DMS153 (cell line): ENCODE results near the gene VPREB3.

Source experiments
- DNase-seq: peaks from one replicate; lab custom pipeline; 2025; lab: John Stamatoyannopoulos, UW

Gene VPREB3

DNA sequence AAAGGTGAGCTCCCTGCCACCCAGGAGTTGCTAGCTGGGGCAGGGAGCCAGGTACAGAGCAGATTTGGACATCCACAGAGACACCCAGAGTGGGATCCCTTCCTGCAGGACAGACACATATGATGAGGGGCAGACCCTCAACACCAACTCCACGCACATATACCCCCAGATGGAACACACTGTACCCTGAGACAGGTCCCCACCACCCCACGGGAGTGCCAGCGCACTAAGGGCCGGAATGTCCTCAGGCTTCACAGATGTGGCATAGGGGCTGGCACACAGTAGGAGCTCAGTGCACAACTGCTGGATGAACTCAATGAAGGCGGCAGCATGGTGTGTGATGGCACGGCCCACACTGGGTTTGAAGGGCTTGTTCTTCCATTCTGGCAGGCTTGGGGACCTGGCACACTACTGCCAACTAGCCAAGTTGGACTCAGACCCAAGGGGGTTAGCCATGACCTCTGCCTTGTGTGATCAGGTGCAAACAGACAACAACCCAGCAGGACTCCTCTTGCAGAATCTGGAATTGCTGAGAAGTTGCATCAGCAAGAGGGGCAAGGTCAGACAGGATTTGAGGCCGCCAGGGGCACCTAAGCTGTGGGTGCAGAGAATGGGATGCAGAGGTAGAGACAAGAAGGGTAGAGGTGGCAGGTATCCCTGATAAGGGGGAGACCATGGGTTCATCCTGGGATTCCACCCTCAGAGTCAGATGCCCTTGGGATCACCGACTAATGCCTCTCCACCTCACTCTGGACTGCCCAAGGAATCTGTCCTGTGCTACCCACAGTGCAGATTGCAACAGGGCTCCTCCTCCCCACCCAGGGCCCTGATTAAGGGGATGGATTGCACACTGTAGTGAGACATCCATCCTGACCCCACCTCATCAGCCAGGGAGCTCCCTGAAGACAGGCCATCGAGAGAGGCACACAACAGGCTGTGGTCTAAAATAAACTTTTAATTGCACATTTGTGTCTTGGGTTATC lies 11.0 kb upstream of the VPREB3 start:
- no peak for DNase-seq

DNA sequence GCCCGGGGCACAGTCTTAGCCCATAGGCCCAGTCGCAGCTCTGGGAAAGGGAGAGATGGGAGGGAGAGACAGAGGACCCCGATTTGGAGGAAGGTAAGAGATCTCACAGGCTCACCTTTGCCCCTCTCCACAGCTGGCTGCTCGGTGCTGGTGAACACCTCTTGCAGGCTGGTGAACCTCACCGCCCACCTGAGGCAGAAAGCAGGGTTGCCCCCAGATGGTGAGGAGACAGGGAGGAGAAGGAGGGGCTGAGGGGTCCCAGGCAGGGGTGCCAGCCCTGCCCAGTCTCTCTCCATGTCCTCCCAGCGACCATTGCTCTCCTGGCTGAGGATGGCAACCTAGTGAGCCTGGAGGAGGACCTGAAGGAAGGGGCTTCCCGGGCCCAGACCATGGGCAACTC lies 9.7 kb upstream of the VPREB3 start:
- no peak for DNase-seq

DNA sequence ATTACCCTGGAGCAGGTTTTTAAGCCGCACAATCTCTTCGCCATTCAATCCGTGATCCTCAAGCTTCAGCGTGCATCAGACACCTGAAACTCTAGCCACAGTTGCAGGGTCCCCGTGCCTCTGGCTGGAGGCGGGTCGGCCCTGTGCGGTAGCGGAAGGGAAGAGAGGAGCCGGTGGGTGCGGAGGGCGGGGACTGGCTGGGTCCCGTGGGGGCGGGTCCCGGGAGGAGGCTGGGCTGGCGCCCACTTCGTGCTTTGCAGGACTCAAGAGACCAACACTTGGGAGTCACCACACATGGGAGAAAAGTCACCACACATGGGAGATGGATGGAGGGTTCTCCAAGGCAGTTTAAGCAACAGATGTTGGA lies 9.3 kb upstream of the VPREB3 start:
- DNase-seq = peak; percentile 33

DNA sequence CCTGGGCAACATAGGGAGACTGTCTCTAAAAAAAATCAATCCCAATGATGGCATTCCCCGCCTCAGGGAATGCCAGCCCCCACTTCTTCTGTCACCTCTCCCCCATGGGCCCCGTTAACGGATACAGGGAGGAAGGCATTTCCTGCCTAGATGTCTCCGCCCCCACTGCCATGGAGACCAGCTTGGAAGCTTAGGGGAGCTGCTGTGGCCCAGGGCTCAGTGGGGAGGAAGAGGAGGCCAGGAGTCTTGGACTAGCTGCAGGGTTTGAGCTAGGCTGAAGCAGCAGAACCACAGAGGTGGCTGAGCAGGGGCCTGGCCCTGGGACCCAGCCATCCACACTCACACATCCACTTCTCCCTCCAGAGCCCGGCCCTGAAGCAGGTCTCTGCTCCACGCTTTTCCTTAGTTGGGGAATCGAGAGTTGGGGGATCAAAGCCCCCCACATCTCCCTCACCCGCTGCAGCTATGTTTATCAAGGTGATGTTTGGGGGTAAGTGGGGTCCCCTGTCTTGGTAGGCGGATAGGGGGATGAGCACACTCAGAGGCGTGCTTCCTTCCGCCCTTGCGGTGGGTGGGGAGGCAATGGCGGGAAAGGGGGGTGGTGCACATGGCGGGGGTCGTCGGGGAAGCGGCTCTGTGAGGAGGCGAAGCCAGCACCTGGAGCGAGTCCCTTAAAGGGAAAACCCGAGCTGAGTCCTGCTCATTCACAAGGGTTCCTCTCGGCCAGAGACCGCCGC lies 8.8 kb upstream of the VPREB3 start, which contains the start of gene C22orf15:
TSS of gene C22orf15 (plus strand) at position 149 of the 737 bp plus-strand sequence. CDS start at position 466, 317 bp downstream.
- no peak for DNase-seq

DNA sequence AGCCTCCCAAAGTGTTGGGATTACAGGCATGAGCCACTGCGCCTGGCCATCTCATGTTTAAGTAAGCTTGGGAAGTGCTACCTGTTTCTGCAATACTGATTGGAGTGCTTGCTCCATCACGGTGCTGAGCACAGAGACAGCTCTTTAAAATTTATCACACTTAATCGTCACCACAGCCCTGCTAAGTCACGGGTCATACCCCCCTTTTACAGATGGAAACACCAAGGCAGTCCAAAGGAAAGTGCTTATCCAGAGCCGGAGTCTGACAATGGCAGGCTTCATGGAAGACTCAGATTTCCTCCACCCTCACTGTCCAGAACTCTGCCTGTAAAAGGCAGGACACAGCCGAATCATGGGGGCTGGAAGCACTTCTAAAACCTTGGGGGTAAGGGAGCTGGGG lies 5.8 kb upstream of the VPREB3 start:
- no peak for DNase-seq

DNA sequence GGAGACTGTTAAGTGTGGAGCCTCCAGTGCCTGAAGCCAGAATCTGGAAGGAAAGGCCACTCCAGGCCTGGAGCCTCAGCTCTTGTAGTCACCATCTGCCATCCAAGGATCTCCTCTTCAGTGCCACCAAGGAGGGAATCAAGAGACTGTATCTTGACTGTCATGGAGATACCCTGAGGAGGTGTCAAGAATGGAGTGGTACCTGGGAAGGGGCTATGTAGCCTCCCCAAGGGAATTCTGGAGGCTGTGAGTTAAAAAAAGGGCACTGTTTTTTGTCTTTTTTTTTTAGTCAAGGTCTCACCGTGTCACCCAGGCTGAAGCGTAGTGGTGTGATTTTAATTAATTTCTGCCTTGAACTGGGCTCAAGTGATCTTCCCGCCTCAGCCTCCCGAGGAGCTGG lies 5.3 kb upstream of the VPREB3 start:
- no peak for DNase-seq

DNA sequence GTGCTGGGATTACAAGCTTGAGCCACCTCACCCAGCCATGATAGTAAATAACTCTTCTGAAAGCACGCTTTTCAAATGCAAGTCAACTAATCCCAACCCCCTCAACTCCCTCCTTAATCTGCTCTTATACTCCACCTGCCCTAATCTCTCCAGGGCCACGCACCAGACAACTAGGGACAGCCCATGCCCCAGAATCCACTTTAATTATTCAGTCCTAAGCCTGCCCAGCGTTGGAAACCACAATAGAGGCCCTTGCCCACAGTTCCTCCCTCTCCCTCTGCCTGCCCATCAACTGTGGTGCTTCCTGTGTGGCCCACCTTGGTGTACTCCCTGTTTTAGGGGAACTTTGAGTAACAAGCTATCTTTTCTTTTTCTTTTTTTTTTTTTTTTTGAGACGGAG lies 2.7 kb upstream of the VPREB3 start:
- DNase-seq = no peak

DNA sequence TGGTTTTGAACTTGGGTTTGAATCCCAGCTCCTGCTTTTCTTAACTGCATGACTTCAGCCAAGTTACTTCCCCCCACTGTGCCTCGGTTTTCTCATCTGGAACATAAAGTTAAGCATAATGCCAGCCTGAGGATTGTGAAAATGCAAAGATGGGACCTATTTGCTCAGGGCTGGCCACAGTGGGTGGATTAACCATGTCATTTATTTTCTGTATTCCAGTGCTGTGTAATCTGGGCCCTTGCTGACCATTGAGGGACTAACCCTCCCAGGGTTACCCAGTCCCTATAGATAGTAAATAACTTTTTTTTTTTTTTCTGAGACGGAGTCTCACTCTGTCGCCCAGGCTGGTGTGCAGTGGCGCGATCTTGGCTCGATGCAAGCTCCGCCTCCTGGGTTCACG lies 1.5 kb upstream of the VPREB3 start:
- no peak for DNase-seq

DNA sequence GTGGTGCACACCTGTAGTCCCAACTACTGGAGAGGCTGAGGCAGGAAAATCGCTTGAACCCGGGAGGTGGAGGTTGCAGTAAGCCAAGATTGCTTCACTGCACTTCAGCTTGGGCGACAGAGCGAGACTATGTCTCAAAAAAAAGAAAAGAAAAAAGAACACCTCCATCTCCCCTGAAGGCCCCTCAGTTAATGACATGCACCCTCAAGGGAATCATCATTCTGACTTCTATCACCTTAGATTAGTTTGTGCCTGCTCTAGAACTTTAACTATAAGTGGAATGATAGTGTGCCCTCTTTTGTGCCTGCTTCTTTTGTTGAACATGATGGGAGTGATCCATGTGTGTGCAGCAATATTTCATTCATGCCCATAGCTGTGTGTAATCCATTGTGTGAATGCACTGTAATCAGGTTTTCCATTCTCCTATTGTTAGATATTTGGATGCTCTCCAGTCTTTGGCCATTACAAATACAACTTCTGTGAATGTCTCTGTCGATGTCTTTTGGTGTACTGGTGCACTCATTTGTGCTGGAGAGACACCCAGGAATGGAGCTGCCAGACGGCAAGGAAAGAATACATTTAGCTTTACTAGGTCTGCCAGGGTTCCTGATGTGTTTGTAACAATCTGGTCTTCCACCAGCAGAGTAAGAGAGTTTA lies 883 bp upstream of the VPREB3 start:
- DNase-seq = no peak

DNA sequence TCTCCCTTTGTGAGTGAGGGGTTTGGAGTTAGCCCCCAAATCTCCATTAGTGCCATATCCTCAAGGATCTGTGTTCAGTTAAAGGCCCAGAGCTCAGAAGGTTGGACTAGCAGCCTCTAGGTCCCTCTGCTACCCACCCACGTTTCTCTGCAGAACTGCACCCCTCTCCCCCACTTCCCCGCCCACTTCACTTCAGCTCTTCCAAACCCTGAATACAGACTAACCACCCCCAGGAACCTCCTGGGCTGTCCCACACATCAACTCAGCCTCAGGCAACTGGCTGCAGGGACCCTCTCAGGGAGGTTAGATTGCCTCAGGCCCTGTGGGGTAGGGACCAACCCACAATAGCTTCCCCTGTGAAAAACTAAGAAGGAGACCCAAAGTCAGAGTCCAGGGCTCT lies 840 bp downstream of the VPREB3 start:
- no peak for DNase-seq

DNA sequence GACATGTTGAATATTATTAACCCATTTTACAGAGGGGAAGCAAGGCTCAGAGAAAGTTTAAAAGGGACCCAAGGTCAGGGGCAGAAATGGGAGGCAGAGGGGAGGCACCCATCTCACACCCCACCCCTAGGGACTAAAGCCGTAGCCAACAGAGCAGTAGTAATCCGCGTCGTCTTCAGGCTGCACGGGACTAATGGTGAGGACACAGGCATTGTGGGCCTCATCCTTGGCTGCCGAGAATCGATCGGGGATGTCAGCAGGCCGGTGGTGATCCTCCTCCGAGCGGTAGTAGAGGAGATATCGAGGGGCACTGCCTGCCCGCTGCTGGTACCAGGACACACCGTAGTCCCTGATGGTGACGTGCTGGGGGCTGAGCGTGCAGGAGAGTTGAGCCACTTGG lies 1.5 kb downstream of the VPREB3 start:
- DNase-seq = no peak

DNA sequence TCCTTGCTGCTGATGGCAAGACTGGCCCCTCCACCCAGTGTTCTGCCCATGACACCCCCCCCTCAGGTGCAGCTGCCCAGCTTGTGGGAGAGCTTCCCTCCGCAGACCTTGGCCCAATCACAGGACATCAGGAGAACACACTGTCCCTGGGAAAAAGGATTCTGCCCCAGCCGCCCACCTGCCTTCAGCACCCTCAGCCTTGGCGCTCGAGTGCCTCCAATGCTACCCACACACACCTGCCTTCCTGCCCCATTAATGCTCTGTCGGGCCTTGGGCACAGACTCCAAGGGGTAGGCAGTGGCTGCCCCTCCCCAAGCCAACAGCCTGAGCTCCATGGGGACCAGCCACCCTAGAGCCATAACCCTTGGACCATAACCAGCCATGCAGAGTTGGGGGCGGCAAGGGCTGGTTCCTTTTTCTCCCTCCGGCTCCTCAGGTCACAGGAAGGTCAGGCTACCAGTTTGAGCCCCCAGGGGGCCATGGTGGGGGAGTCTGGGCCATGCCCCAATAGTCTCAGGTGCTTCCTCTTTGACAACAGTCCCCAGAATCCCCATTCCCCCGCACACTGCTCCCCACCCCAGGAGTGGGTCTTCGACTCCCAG lies 2.0 kb downstream of the VPREB3 start:
- no peak for DNase-seq

DNA sequence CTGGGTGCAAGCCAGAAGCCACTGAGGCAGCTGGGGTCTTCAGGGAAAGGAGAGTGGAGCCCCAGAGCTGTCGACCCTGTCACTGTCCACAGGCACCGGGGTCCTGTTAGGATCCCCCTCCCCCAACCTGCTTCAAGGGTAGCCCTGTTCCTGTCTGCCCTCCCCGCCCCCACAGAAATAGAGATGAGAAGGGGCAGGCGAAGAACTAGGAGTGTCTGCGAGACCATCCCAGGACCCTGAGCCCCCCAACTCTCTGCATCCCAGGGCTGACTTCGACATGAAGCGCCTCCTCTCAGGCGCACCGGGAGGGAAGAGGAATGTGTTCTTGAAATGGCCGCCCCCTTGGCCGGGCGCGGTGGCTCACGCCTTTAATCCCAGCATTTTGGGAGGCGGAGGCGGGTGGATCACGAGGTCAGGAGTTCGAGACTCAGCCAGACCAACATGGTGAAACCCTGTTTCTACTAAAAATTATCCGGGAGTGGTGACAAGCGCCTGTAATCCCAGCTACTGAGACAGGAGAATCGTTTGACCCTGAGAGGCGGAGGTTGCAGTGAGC lies 2.7 kb downstream of the VPREB3 start:
- DNase-seq = no peak

DNA sequence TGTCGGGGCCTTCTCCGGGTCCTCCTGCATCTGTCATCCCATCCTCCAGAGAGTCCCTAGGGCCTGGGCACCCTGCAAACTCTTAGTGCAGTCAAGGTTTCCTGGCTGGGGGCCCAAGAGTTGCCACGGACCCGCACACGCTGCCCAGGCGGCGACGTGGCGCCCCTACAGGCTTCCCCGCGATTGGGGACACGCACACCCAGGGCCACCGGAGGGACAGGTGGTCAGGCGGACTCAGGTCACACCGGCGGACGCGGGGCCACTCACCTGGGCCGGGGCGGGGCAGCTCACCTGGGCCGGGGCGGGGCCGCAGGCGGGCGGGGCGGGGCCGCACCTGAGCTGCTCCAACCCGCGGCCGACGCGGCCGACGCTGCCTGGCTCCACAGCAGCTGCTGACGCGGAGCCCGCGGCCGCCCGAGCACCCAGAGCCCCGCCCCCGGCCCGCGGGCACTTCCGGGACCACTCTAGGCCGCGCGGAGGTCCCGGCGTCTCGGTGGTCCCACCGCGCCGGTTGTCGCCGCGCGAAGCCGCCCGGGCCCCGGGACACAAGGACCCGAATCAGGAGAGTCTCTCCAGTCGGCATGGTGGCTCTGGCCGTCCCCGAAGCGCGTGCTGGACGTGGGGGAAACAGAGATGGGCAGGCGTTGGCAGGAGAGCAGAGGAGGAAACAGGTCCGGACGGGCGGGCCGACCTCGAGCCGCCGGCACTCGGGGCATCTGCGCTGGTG lies 3.3 kb downstream of the VPREB3 start, which contains the start of gene ZNF70:
TSS of gene ZNF70 (minus strand) at position 399 of the 727 bp plus-strand sequence. CDS start 5,972 bp downstream, outside the sequence.
- DNase-seq = peak; percentile 72

DNA sequence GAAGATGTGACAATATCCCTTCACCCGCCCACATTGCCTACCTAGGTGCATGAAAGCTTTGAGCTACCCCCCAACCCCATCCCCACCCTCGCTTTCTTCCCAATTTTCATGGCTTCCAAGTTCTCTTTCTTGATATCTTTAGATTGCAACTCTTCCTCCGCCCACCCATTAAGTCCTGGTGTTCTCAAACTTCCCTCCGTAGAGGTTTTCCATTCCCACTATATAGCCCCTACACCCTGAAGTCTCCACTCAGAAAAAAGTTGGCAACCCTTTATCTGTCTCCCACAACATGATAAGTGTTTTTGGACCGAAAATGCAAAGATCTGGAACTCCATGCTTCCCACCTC lies 3.9 kb downstream of the VPREB3 start:
- no peak for DNase-seq

DNA sequence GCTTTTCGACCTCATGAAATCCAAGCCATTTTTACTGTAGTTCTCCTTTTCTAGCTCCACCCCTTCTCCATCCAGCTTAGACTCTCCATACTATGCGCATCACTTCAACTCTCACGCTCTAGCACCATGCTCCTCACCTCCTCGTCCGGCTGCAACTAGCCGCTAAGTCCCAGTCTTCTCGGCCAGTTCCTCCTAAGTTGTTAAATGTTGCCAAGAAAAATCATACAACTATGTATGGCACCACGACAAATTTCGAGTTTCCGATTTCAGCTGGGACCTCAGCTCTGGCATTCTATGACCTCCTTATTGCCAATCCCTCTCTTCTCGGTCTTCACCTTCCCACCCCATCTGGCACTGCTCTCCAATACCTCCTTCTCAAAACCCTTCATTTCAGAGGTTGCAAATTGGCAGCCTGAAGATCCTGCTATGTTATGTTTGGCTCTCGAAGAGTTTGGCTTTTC lies 4.4 kb downstream of the VPREB3 start:
- DNase-seq = no peak

DNA sequence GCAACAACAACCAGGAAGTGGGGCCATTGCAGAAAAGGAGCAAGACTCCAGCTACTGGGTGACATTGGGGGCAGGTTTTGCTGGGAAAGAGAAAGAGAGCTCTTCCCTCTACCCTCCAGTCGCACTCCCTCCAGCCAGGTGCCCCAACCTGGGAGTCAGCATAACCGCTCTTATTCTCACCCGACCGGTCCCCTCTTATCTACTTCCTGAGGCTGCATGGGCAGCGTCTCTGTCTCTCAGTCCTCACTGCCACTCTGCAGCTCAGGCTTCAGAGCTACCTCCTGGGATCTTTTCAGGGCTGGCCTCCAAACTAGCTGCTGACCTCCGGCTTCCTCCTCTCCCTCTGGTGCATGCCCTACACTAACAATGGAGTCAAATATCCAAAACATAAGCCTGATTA lies 8.4 kb downstream of the VPREB3 start:
- DNase-seq = no peak

DNA sequence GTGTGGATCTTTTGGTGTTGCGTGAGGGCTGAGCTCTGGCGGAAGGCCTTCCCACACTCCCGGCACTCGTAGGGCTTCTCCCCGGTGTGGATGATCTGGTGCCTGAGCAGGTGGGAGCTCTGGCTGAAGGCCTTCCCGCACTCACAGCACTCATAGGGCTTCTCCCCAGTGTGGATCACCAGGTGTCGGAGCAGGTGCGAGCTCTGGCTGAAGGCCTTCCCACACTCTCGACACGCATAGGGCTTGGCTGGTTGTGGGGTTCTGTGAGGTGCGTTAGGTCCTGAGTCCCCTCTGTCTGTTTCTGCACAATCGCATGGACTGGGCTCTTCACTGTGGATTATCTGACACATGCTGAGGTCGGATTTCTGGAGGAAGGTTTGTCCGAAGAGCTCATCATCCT lies 9.7 kb downstream of the VPREB3 start:
- no peak for DNase-seq

DNA sequence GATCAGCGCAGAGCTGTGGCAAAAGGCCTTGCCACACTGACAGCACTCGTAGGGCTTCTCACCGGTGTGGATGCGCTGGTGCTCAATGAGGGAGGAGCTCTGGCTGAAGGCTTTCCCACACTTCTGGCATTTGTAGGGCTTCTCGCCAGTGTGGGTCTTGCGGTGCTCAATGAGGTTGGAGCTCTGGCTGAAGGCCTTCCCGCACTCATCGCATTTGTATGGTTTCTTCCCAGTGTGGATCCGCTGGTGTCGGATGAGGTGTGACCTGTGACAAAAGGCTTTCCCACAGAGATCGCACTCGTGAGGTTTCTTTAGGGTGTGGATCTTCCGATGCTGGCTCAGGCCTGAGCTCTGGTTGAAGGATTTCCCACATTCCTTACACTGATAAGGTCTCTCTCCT lies 10.2 kb downstream of the VPREB3 start:
- no peak for DNase-seq

DNA sequence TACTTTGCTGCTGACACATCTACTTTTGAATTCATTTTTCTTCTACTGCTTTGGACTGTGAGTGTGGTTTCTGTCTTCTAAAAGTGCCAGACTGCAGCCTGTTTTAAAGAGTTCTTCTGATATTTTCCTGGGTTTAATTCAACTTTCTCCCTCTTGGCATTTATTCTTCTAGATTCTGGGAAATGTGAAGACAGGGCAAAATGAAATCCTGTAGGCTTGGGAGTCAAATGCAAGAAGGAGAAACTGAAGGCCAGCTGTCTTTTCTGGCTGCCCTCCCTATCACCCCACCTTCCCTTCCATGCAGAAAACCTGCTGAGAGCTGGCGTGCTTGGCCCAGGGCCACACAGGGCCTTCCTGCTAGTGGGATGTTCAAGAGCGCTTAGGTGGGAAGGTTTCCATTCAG lies 10.9 kb downstream of the VPREB3 start:
- no peak for DNase-seq
